IMR-90 (cell line): ENCODE measurements around the gene CD81.

ENCODE experiments used
- BHLHE40 ChIP-seq: fragments of 150-350 bp; IDR thresholded peaks from 2 replicates; pipeline ENCODE4 v1.6.1; 2016; ENCODE audit warnings: mild to moderate bottlenecking, low read depth, low read length
- CTCF ChIP-seq: conservative IDR thresholded peaks from 2 replicates; pipeline ENCODE4 v1.5.1; 2012; ENCODE audit warnings: mild to moderate bottlenecking, low read depth, low read length, improper control_type of control experiment
- ELK1 ChIP-seq: fragments of 150-350 bp; IDR thresholded peaks from 2 replicates; pipeline ENCODE4 v1.6.1; 2016; ENCODE audit warnings: low read depth, mild to moderate bottlenecking, low read length, moderate library complexity, borderline replicate concordance
- MAFK ChIP-seq: IDR thresholded peaks from 2 replicates; pipeline ENCODE4 v1.6.1; 2012; ENCODE audit warnings: low read depth, low read length, improper control_type of control experiment
- MXI1 ChIP-seq: IDR thresholded peaks from 2 replicates; pipeline ENCODE4 v1.6.1; 2012; ENCODE audit warnings: low read depth, mild to moderate bottlenecking, low read length, moderate library complexity, borderline replicate concordance
- POLR2A ChIP-seq: IDR thresholded peaks from 2 replicates; pipeline ENCODE4 v1.6.1; 2012; ENCODE audit warnings: mild to moderate bottlenecking, low read depth, low read length
- RAD21 ChIP-seq: IDR thresholded peaks from 2 replicates; pipeline ENCODE4 v1.6.1; 2012; ENCODE audit warnings: low read length, improper control_type of control experiment
- RCOR1 ChIP-seq: IDR thresholded peaks from 2 replicates; pipeline ENCODE4 v1.6.1; 2012; ENCODE audit warnings: mild to moderate bottlenecking, low read length, improper control_type of control experiment; ENCODE audit not compliant: insufficient replicate concordance
- SMC3 ChIP-seq: fragments of 150-350 bp; IDR thresholded peaks from 2 replicates; pipeline ENCODE4 v1.6.1; 2016; ENCODE audit warnings: low read depth, mild to moderate bottlenecking, antibody characterized with exemption, low read length, moderate library complexity
- USF2 ChIP-seq: fragments of 150-350 bp; IDR thresholded peaks from 2 replicates; pipeline ENCODE4 v1.6.1; 2017; ENCODE audit warnings: mild to moderate bottlenecking, antibody characterized with exemption, low read length, low read depth

- TF ChIP-seq CTCF (no peak), POLR2A (no peak), MXI1 (no peak), RCOR1 (no peak), ELK1 (no peak), SMC3 (no peak), USF2 (no peak), RAD21 (no peak), BHLHE40 (no peak), MAFK (no peak)
These were observed 7.0 kb downstream of the CD81 start for GRCh38 chr11:2383852-2384804.
